Liver (tissue), 9 donors: Measurements from ENCODE around the gene CTBP1. TPM values are rescaled to one million over a fixed set of nuclear protein-coding genes. Genes with fewer than 3 reads are reported as not detected.

ENCODE experiments used
- DNase-seq: peaks from one replicate; pipeline ENCODE4 v3.0.0-alpha.2; 2017; ENCODE audit warnings: low spot score
- H3K27ac ChIP-seq, 2 donors: one replicate each; pipeline ENCODE4 v1.7.0; 2013; ENCODE audit warnings: inconsistent platforms in 2 of 2, low read length in 2 of 2, control low read depth in 1 of 2, low read depth in 1 of 2, mild to moderate bottlenecking in 1 of 2
- H3K27me3 ChIP-seq, 4 donors: one replicate each; pipeline versions ENCODE4 v1.6.1 to v1.7.0; 2013; ENCODE audit warnings: low read length in 3 of 4, inconsistent platforms in 1 of 4, mild to moderate bottlenecking in 1 of 4, moderate library complexity in 1 of 4; ENCODE audit not compliant: control insufficient read depth in 4 of 4, insufficient read depth in 4 of 4
- H3K36me3 ChIP-seq, 4 donors: one replicate each; pipeline versions ENCODE4 v1.6.1 to v1.7.0; 2013; ENCODE audit warnings: low read length in 3 of 4, mild to moderate bottlenecking in 3 of 4, low read depth in 1 of 4, moderate library complexity in 1 of 4; ENCODE audit not compliant: control insufficient read depth in 4 of 4, insufficient read depth in 3 of 4
- H3K4me1 ChIP-seq, 4 donors: one replicate each; pipeline versions ENCODE4 v1.6.1 to v1.7.0; 2013; ENCODE audit warnings: low read length in 3 of 4, mild to moderate bottlenecking in 3 of 4, moderate library complexity in 1 of 4; ENCODE audit not compliant: control insufficient read depth in 4 of 4, insufficient read depth in 4 of 4
- H3K4me3 ChIP-seq, 3 donors: one replicate each; pipeline versions ENCODE4 v1.6.1 to v1.7.0; 2013; ENCODE audit warnings: low read length in 3 of 3, control low read depth in 1 of 3, low read depth in 1 of 3, mild to moderate bottlenecking in 1 of 3
- H3K9ac ChIP-seq, 2 donors: one replicate each; pipeline ENCODE4 v1.7.0; 2013; ENCODE audit warnings: low read length in 2 of 2, mild to moderate bottlenecking in 2 of 2, moderate library complexity in 2 of 2, control low read depth in 1 of 2, low read depth in 1 of 2
- H3K9me3 ChIP-seq, 4 donors: one replicate each; pipeline versions ENCODE4 v1.6.1 to v1.7.0; 2013; ENCODE audit warnings: low read length in 3 of 4; ENCODE audit not compliant: control insufficient read depth in 4 of 4
- EGR1 ChIP-seq, 2 donors: IDR thresholded peaks; 2 replicates each; pipeline ENCODE4 v1.6.1; 2016 to 2018; ENCODE audit warnings: antibody characterized with exemption in 2 of 2, low read depth in 2 of 2
- FOXA1 ChIP-seq: IDR thresholded peaks from 2 replicates; pipeline ENCODE4 v1.6.1; 2016; ENCODE audit warnings: antibody characterized with exemption
- FOXA2 ChIP-seq: IDR thresholded peaks from 2 replicates; pipeline ENCODE4 v1.6.1; 2016; ENCODE audit warnings: antibody characterized with exemption
- GABPA ChIP-seq, 2 donors: IDR thresholded peaks in 1 of 2; conservative IDR thresholded peaks in 1 of 2; 2 replicates each; pipeline ENCODE4 v1.6.1; 2016; ENCODE audit warnings: antibody characterized with exemption in 2 of 2, mild to moderate bottlenecking in 1 of 2, moderate library complexity in 1 of 2
- HNF4A ChIP-seq, 2 donors: conservative IDR thresholded peaks; 2 replicates each; pipeline ENCODE4 v1.6.1; 2016; ENCODE audit warnings: antibody characterized with exemption in 2 of 2, mild to moderate bottlenecking in 2 of 2
- JUND ChIP-seq, 2 donors: IDR thresholded peaks; 2 replicates each; pipeline ENCODE4 v1.6.1; 2016; ENCODE audit warnings: antibody characterized with exemption in 2 of 2
- RAD21 ChIP-seq, 2 donors: IDR thresholded peaks; 2 replicates each; pipeline ENCODE4 v1.6.1; 2016; ENCODE audit warnings: antibody characterized with exemption in 2 of 2, mild to moderate bottlenecking in 2 of 2
- TAF1 ChIP-seq: conservative IDR thresholded peaks from 2 replicates; pipeline ENCODE4 v1.6.1; 2016; ENCODE audit warnings: antibody characterized with exemption, mild to moderate bottlenecking
- YY1 ChIP-seq: IDR thresholded peaks from 2 replicates; pipeline ENCODE4 v1.6.1; 2016; ENCODE audit warnings: antibody characterized with exemption, mild to moderate bottlenecking
- WGBS: extraction: QIAGEN DNeasy Blood & Tissue Kit; methylation state at CpG from one replicate; pipeline ENCODE4 v1.1.7; 2013; 5-methylcytosine and 5-hydroxymethylcytosine counted together
- polyA plus RNA-seq, 2 donors: library from polyadenylated mRNA; stranded (reverse) in 1 of 2; unstranded in 1 of 2; fragments of 200-250 nt in 1 of 2; fragments of >200 nt in 1 of 2; fragmentation: Nextera tagmentation in 1 of 2; extraction: Ambion mirVana in 1 of 2; gene quantifications; one replicate each; pipeline versions ENCODE4 v1.2.1 to v1.2.3, GENCODE V29; 2013 to 2015
- total RNA-seq, 2 donors: library from RNA; depleted of rRNA; stranded (reverse); fragments of >200 nt; gene quantifications; one replicate each; pipeline ENCODE4 v1.2.3, GENCODE V29; 2014
- TF ChIP-seq, protein P1 (sequence below): IDR thresholded peaks from 2 replicates; pipeline ENCODE4 v1.6.1; 2016; ENCODE audit warnings: antibody characterized with exemption
- TF ChIP-seq, protein P2 (sequence below): fragments of 150-350 bp; IDR thresholded peaks from 2 replicates; pipeline ENCODE4 v1.5.1; 2017; ENCODE audit warnings: improper control_type of control experiment, low read depth, low read length; ENCODE audit not compliant: missing input control
- TF ChIP-seq, protein P3 (sequence below): IDR thresholded peaks from 2 replicates; pipeline ENCODE4 v1.6.1; 2016; ENCODE audit warnings: antibody characterized with exemption
- donor health status: healthy.
- donor health status: healthy.
- donor health status: healthy.
- donor health status: healthy.
- donor health status: healthy.

CTBP1 gene
- total and polyA plus RNA-seq, 4 donors = 27.5 to 156 (median 79.5) TPM

GRCh38 chr4:1195891-1196401, 53.0 kb downstream of the CTBP1 start:
- no peak overlapping the region for H3K4me3 ChIP-seq
- no peak overlapping the region for H3K27ac ChIP-seq
- no peak for DNase-seq
- peaks cover 11 to 30% (median 17%) of the 10 kb centered on the region in 4 donors for H3K4me1 ChIP-seq
- no peaks in the 10 kb centered on the region for H3K27me3 ChIP-seq
- TF ChIP-seq, protein P1, sequence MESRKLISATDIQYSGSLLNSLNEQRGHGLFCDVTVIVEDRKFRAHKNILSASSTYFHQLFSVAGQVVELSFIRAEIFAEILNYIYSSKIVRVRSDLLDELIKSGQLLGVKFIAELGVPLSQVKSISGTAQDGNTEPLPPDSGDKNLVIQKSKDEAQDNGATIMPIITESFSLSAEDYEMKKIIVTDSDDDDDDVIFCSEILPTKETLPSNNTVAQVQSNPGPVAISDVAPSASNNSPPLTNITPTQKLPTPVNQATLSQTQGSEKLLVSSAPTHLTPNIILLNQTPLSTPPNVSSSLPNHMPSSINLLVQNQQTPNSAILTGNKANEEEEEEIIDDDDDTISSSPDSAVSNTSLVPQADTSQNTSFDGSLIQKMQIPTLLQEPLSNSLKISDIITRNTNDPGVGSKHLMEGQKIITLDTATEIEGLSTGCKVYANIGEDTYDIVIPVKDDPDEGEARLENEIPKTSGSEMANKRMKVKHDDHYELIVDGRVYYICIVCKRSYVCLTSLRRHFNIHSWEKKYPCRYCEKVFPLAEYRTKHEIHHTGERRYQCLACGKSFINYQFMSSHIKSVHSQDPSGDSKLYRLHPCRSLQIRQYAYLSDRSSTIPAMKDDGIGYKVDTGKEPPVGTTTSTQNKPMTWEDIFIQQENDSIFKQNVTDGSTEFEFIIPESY = no peak
- no peak for TF ChIP-seq TAF1
- no peak for TF ChIP-seq FOXA1
- TF ChIP-seq, protein P2, sequence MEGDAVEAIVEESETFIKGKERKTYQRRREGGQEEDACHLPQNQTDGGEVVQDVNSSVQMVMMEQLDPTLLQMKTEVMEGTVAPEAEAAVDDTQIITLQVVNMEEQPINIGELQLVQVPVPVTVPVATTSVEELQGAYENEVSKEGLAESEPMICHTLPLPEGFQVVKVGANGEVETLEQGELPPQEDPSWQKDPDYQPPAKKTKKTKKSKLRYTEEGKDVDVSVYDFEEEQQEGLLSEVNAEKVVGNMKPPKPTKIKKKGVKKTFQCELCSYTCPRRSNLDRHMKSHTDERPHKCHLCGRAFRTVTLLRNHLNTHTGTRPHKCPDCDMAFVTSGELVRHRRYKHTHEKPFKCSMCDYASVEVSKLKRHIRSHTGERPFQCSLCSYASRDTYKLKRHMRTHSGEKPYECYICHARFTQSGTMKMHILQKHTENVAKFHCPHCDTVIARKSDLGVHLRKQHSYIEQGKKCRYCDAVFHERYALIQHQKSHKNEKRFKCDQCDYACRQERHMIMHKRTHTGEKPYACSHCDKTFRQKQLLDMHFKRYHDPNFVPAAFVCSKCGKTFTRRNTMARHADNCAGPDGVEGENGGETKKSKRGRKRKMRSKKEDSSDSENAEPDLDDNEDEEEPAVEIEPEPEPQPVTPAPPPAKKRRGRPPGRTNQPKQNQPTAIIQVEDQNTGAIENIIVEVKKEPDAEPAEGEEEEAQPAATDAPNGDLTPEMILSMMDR = no peak
- TF ChIP-seq HNF4A (conservative IDR thresholded peaks at IDR 0.05) = no peak
- no peak for TF ChIP-seq FOXA2
- 94% methylated on average over 16 of the region's 16 CpGs for WGBS
- no peak overlapping the region for H3K9ac ChIP-seq
- no peaks in the 10 kb centered on the region for H3K9me3 ChIP-seq
- peaks cover 0 to 3% (median 2%) of the 10 kb centered on the region in 4 donors for H3K36me3 ChIP-seq

DNA sequence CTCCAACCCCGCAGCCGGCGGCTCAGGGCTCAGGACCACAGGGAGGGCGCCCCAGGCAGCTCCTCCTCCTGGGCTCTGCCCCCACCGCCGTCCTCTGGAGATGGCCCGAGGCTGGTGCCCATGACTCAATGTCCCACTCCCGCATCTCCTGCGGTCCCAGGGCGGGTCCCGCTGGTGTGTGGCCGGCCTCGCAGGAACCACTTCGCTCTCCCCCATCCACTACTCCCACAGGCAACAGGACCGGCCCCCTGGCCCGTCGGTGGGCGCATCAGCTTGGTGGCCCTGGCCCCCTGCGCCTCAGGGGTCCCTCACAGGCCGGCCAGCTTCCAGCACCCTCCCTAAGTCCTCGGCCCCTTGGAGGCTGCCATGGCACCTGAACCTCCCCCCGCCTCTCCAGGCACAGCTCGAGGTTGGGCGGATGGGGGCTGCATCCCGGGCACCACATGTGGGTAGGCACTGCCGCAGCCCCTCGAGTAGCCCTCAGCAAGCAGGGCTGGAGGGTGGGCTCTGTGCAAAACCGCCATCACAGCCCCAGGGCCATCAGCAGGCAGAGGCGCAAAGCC, 53.7 kb downstream of the CTBP1 start:
- 90% methylated on average over 29 of the region's 29 CpGs for WGBS
- Histone ChIP-seq H3K9me3 (no peaks in the 10 kb centered on the region), H3K4me1 (peaks cover 11 to 27% (median 16%) of the 10 kb centered on the region in 4 donors), H3K4me3 (no peak overlapping the region), H3K9ac (no peak overlapping the region), H3K27ac (no peak overlapping the region), H3K27me3 (no peaks in the 10 kb centered on the region), H3K36me3 (peaks cover 0 to 3% (median 2%) of the 10 kb centered on the region in 4 donors)
- no peak for DNase-seq
- TF ChIP-seq YY1 = no peak
- TF ChIP-seq GABPA (IDR thresholded peaks at IDR 0.05 in 1 of 2, conservative IDR thresholded peaks at IDR 0.05 in 1 of 2) = no peak
- no peak for TF ChIP-seq TAF1
- no peak for TF ChIP-seq FOXA2
- TF ChIP-seq, protein P3, sequence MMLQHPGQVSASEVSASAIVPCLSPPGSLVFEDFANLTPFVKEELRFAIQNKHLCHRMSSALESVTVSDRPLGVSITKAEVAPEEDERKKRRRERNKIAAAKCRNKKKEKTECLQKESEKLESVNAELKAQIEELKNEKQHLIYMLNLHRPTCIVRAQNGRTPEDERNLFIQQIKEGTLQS = no peak
- no peak for TF ChIP-seq EGR1 (IDR thresholded peaks at IDR 0.05; ENCODE audit: low read depth in 2 of 2)
- TF ChIP-seq JUND (IDR thresholded peaks at IDR 0.05) = no peak
- TF ChIP-seq RAD21 (IDR thresholded peaks at IDR 0.05) = no peak
